ENCODE data around the gene BTNL3.
"Not testable (repeated sequence)": the region's sequence is repeated elsewhere in the genome, so short reads cannot be mapped to it uniquely, and the experiment has no call there.

BTNL3 gene

DNA sequence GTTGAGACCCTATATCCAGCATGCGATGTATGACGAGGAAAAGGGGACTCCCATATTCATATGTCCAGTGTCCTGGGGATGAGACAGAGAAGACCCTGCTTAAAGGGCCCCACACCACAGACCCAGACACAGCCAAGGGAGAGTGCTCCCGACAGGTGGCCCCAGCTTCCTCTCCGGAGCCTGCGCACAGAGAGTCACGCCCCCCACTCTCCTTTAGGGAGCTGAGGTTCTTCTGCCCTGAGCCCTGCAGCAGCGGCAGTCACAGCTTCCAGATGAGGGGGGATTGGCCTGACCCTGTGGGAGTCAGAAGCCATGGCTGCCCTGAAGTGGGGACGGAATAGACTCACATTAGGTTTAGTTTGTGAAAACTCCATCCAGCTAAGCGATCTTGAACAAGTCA, 17.1 kb downstream of the BTNL3 start:
- Mint-ChIP-seq H3K27me3 (ENCODE audit: low read depth) (no peaks in the 10 kb centered on the region), H3K4me3 (no peak overlapping the region), H3K4me1 (no peaks in the 10 kb centered on the region), H3K27ac (no peak overlapping the region), H3K36me3 (ENCODE audit: low read depth) (no peaks in the 10 kb centered on the region), H3K9me3 (peaks cover 3% of the 10 kb centered on the region)
- TF ChIP-seq CTCF (IDR thresholded peaks at IDR 0.05; ENCODE audit: unreplicated experiment in 3 of 3), result no peak

- no peaks in the 10 kb centered on the region for H3K4me1 Mint-ChIP-seq
- no peak for TF ChIP-seq CTCF (IDR thresholded peaks at IDR 0.05; ENCODE audit: unreplicated experiment in 3 of 3)
- peaks cover 5% of the 10 kb centered on the region for H3K9me3 Mint-ChIP-seq
- no peaks in the 10 kb centered on the region for H3K27me3 Mint-ChIP-seq (ENCODE audit: low read depth)
- H3K27ac Mint-ChIP-seq, result no peak overlapping the region
- H3K4me3 Mint-ChIP-seq, result no peak overlapping the region
- H3K36me3 Mint-ChIP-seq (ENCODE audit: low read depth), result no peaks in the 10 kb centered on the region
Observed at GRCh38 chr5:181008136-181008535, 19.5 kb downstream of the BTNL3 start.

- H3K9me3 Mint-ChIP-seq; H3K4me3 Mint-ChIP-seq; H3K36me3 Mint-ChIP-seq (ENCODE audit: low read depth); H3K27ac Mint-ChIP-seq; H3K4me1 Mint-ChIP-seq; H3K27me3 Mint-ChIP-seq (ENCODE audit: low read depth): not testable (repeated sequence)
Observed at GRCh38 chr5:181010018-181010417, 21.4 kb downstream of the BTNL3 start.

DNA sequence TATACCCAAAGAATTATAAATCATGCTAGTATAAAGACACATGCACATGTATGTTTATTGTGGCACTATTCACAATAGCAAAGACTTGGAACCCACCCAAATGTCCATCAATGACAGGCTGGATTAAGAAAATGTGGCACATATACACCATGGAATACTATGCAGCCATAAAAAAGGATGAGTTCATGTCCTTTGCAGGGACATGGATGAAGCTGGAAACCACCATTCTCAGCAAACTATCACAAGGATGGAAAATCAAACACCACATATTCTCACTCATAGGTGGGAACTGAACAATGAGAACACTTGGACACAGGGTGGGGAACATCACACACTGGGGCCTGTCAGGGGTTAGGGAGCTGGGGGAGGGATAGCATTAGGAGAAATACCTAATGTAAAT, 26.0 kb downstream of the BTNL3 start:
- H3K36me3 Mint-ChIP-seq (ENCODE audit: low read depth); H3K9me3 Mint-ChIP-seq; H3K4me3 Mint-ChIP-seq; H3K4me1 Mint-ChIP-seq; H3K27ac Mint-ChIP-seq: not testable (repeated sequence)
- peaks cover 13% of the 10 kb centered on the region for H3K27me3 Mint-ChIP-seq (ENCODE audit: low read depth)

DNA sequence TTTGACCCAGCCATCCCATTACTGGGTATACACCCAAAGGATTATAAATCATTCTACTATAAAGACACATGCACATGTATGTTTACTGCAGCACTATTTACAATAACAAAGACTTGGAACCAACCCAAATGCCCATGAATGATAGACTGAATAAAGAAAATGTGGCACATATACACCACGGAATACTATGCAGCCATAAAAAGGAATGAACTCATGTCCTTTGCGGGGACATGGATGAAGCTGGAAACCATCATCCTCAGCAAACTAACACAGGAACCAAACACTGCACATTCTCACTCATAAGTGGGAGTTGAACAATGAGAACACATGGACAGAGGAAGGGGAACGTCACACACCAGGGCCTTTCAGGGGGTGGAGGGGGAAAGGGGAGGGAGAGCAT, 28.8 kb downstream of the BTNL3 start:
- H3K27ac Mint-ChIP-seq, result not testable (repeated sequence)

GRCh38 chr5:181020688-181021087, 32.0 kb downstream of the BTNL3 start:
- Mint-ChIP-seq H3K27ac (no peak overlapping the region), H3K4me3 (no peak overlapping the region), H3K9me3 (peaks cover 22% of the 10 kb centered on the region), H3K27me3 (ENCODE audit: low read depth) (peaks cover 31% of the 10 kb centered on the region), H3K4me1 (no peaks in the 10 kb centered on the region), H3K36me3 (ENCODE audit: low read depth) (no peaks in the 10 kb centered on the region)
- no peak for TF ChIP-seq CTCF (IDR thresholded peaks at IDR 0.05; ENCODE audit: unreplicated experiment in 3 of 3)

More for the DNA sequence above, 28.8 kb downstream of the BTNL3 start:
- not testable (repeated sequence) for H3K4me3 Mint-ChIP-seq; H3K4me1 Mint-ChIP-seq; H3K36me3 Mint-ChIP-seq (ENCODE audit: low read depth)
- Mint-ChIP-seq H3K9me3 (peaks cover 17% of the 10 kb centered on the region), H3K27me3 (ENCODE audit: low read depth) (peaks cover 19% of the 10 kb centered on the region)

GRCh38 chr5:181024245-181025064, 35.8 kb downstream of the BTNL3 start:
- H3K9me3 Mint-ChIP-seq, result peaks cover 23% of the 10 kb centered on the region
- H3K27me3 Mint-ChIP-seq (ENCODE audit: low read depth), result peaks cover 42% of the 10 kb centered on the region

More at GRCh38 chr5:181024245-181025064, 35.8 kb downstream of the BTNL3 start:
- Mint-ChIP-seq H3K27ac (no peak overlapping the region), H3K36me3 (ENCODE audit: low read depth) (no peaks in the 10 kb centered on the region), H3K4me1 (no peaks in the 10 kb centered on the region), H3K4me3 (no peak overlapping the region)
- TF ChIP-seq CTCF (IDR thresholded peaks at IDR 0.05; ENCODE audit: unreplicated experiment in 3 of 3), result no peak

Measured in nephron (organoid).